ENCODE measurements around the gene ANAPC2.

Gene ANAPC2

DNA sequence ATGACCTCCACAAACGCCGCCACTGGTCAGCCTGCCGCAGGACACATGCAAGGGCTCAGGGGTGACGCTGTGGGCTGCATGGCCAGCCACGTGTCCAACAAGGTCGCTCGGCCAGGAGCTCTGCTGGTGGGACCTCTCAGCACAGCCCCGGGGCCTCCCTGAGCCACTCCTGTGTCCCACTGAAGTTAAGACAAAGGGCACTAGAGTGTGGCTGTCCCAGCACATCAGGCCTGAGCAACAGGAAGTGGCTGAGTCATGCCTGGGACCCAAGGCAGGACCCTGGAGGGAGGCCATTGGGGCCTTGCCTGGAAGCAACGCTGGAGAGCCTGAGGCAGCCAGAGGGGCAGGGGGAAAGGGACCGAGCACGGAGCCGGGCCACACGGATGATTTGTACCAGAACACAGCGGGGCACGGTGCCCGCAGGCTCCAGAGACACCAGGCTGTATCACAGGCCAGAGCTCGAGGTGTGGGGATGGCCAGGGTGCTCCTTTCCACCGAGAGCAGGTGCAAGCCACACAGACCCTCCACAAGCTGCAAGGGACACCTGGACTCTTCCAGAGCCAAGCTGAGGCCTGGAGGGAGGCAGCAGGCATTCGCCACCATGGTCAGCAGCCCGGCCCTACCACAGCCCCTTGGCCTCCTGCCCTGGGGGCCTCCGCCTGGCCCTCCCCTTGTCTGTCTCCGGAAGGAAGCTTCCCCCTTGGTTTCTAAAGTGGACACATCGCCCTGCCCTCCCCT lies 10.0 kb downstream of the ANAPC2 start:
- DNase-seq (ENCODE audit: low read depth in 2 of 2, low spot score in 1 of 2) = no peak

DNA sequence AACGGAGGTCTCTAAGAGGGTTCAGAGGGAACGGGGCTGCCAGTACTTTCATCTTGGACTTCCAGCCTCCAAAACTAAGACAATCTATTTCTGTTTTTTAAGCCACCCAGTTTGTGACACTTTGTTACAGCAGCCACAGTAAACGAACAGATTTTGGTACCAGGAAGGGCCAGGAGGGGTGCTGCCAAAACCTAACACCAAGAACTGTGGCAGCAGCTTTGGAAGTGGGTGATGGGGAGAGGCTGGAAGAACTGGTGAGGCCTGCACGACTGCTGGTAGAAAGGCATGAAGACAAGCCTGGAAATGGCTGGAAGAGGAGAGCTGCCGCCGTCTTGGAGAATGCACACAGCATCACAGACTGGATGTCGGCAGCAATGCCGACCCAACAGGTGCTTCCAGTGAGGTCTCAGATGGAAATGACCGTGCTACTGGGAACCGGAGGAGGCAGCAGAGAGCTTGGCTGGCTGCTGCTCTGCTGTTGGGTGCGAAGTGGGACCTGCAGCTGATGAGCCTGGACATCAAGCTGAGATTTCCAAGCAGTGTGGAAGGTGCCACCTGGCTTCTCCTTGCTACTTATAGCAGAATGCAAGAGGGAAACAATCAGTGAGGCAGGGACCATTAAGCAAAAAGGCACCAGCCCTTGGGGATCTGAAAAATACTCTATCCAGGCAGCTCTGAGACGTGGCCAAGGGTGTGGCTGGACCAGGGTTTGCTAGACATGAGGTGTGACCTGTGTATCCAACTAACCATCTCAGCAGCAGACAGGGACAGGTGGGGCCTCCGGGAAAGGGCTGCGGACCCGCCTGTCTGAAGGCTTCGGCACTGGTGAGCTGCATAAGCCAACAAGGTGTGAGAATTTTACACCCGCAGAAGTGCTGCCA lies 11.8 kb downstream of the ANAPC2 start:
- DNase-seq (ENCODE audit: low read depth in 2 of 2, low spot score in 1 of 2) = no peak

DNA sequence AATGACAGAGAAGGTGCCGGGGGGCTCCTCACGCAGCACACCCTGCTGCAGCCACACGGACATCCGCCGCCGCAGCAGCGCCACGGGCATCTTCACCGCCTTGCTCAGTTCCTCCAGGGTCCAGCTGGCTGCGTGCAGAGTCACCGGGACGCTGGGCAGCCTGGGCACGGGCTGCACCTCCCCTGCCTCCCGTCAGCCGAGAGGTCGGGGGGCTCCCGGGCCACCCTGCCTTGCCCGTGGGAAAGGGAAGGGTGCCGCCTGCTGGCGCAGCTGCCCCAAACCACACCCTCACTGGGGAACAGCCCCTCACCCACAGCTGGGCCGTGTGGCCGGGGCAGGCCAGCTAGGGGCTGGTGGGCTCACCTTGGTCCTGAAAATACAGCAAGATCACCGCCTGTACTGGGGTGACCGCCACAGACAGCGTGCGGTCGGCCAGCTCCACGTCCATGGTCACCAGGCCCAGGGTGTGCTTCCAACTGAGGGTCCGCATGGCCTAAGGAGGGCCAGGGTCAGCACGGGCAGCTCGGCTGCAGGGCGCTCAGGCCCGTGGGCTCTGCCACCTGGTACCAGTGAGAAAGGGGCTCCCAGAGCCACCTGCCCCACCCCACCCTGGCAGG lies 12.9 kb downstream of the ANAPC2 start:
- DNase-seq (ENCODE audit: low read depth in 2 of 2, low spot score in 1 of 2) = no peak

DNA sequence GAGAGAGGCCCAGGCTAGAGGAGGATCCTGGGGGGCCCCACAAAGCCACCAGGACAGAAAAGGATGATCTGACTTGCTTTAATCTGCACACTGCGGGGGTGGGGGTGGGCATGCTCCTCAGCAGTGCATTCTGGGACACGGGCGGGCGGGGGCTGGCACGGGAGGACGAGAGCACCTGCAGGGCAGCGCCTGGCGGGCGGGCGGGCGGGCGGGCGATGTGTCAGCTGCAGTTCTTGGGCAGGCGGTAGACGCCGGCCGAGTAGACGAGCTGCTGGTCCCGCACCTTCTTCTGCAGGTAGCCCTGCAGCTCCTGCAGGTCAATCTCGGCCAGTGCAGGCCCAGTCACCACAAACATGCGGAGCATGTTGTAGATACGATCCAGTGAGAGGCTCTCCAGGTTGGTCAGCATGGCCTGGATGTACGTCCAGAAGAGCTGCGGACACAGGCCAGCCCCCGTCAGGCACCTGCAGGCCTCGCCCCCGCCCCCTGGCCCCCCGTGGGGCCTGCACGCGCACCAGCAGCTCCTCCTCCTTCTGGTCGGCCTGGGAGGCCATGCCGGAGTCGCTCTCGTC lies 13.6 kb downstream of the ANAPC2 start:
- DNase-seq (ENCODE audit: low read depth in 2 of 2, low spot score in 1 of 2) = no peak

DNA sequence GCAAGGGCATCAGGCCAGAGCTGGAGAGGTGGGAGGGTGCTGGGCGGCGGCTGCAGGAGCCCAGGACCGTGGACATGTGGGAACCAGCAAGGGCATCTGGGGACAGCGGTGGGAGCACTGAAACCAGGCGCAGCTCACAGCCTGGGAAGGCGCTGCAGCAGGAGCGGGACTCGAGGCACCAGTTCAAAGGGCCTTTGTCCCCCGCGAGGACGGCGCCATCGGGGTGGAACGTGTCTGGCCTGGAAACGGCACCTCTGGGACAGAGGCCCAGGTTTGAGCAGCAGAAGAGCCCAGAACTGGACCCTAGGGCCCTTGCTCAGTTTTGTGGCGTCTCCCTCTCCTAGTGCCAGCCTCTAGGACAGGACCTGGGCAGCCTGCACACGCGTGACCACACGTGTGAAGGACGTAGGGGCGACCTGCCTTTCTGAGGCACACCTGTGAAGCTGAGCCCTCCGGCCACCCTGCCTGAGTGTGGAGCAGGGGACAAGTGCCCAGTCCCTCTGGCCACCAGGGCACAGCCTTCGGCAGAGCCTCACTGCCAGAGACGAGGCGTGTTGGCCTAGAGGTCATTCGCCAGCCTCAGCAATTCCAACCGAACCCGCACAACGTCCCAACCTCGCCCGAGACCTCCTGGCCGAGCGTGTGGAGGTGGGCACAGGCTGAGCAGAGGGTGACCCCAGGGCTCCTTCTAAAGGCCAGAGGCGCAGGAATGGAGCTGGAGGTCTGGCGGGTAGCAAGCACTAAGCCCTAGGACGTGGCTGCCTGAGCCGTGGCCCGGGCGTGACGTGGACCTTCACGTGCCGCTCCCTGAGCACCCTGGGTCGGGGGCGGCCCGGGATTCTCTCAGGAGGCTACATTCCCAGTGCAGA lies 14.3 kb downstream of the ANAPC2 start:
- DNase-seq (ENCODE audit: low read depth in 2 of 2, low spot score in 1 of 2) = no peak

DNA sequence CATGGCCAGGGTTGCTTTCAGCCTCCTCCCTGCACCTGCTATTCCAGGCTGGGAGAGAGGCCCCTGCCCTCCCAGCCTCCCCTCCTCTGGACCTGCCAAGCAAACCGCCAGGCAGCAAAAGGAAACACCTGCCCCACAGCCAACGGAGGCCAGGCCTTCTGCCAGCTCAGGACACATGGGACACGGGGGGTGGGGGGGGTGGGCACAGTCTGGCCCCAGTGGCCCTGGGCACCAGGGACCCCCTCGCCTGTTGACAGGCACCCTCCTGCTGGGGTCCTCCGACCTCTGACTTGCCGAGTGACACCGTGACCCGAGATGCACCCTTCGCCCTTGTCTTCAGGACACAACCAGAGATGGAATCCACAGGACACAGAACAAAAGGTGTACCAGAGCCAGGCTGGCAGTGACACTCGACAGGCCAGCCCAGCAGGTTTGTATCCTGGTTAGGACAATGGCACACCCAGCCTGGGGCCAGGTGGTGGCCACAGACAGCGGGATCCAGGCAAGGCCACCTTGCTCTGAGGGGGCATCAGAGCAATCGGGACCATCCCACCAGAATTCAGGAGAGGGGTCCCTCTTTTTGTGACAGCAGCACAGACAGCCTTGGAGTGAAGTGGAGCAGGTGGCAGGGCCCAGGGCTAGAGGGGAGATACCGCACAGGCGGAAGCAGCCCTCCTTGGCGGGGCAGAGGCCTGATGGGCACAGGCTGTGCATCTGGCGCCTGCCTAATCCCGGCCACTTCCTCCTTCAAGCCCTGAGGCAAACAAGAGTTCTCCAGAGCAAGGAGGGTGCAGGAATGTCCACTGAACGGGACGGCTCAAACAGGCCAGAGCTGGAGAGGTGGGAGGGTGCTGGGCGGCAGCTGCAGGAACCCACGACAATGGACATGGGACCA lies 15.2 kb downstream of the ANAPC2 start:
- no peak for DNase-seq (ENCODE audit: low read depth in 2 of 2, low spot score in 1 of 2)

DNA sequence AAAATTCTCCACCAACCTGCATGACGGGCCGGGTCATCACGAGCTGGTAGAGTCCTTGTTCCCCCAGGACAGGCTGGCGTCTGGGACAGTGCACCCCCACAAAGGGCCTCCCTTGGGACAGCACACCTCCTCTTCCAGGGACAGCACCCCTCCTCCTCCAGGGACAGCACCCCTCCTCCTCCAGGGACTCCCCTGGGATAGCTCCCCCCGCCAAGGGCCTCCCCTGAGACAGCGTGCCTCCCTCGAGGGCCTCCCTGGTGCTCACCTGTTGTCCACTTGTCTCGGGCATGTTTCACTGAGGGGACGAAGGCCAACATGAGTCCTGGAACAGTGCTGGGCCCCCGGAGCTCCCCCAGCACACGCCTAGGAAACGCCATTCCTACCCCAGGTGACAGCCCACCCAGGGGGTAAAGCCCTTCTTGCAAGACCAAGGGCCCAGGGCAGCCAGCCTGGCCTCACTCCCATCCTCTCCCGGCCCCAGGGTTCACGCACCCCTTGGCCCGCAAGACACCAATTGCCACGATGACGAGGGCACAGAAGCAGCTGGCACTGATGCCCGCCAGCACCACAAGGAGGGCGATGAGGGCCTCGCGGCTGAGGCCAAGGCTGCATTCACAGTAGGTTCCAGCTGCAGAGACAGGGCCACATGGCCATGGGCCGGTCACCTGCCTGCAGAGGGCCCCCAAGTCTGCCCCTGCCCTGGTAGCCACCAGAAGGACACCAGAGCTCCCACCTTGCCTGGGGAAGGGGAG lies 17.0 kb downstream of the ANAPC2 start:
- DNase-seq (ENCODE audit: low read depth in 2 of 2, low spot score in 1 of 2) = no peak

DNA sequence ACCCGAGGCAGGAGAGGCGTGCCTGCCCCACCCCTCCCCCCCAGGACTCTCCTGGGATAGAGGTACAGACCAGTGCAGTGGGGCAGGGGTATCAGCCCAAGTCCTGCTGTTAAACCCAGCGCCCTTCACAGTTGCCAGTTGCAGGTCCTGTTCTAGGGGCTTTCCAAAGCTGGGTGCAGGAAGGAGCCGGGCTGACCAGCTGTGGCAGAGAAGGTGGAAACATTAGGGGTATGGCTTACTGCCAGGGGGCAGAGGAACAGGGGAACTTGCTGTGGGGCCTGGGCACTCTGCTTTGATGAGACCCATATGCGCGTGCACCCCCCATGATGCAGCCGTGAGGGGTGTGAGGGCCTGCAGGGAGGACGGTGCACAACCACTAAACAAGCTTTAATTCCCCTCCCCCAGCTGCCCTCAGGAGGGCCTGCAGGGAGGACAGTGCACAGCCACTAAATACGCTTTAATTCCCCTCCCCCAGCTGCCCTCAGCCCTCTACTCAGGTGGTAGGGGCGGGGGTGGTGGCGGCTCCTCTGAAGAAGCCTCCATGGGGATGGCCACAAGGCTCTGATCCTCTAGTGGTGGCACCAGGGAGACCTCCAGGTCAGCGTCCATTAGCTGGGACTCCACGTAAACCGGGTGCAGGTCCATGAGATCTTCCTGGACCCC lies 17.7 kb downstream of the ANAPC2 start:
- no peak for DNase-seq (ENCODE audit: low read depth in 2 of 2, low spot score in 1 of 2)

DNA sequence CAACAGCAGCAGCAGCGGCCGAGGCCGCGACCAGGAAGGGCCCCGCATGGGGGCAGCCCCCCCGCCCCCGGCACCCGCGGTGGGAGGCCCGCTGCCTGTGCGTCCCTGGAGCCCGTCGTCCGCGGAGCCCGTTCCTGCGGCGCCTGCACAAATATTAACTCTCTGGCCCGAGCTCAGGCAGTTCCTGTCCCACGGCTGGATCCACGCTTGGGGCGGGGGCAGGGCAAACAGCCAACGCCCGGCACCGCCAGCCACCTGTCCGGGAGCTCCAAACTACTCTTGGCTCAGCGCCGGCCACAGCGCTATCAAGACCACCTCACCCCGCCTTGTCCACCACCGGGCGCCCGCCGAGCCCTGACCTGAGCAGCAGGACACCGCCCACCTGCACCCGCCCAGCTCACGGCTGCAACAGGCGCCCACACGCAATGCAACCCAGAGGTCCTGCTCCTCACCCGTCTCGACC lies 18.4 kb downstream of the ANAPC2 start, which contains the start of gene LRRC26:
TSS of gene LRRC26 (minus strand) at position 156 of the 463 bp plus-strand sequence. CDS start at position 48, 108 bp downstream.
- no peak for DNase-seq (ENCODE audit: low read depth in 2 of 2, low spot score in 1 of 2)

DNA sequence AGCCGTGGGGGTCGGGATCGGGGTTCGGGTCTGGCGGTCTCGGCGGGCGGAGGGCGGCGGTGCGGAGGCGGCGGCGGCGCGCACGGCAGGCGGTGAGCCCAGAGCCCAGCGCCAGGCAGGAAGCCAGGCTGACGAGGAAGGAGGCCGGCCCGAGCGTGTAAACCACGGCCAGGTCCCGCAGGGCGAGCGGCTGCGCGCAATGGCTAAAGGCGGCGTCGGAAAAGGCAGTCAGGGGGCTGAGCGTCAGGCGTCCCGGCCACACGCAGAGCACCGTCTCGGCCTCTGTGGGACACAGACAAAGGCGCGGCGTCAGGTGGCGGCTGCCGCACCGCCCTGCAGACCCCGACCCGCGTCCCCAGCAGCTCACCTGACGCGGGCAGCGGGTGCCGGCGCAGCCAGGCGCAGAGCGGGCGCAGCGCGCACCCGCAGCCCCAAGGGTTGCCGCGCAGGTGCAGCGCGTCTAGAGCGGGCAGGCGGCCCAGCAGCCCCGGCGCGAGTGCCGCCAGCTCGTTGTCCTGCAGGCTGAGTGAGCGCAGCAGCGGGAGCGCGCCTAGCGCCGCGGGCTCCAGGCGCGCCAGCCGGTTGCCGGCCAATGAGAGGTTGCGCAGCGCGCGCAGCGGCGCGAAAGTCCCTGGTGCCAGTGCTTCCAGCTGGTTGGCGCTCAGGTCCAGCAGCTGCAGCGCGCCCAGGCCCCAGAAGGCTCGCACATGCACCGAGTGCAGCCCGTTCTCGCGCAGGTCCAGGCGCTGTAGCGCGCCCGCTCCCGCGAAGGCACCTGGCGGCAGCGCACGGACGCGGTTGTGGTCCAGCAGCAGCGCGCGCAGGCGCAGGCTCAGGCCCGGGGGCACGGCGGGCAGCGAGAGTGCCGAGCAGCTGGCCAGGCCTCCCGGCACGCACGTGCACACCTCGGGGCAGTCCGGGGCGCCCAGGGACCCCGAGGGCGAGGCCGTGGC lies 19.2 kb downstream of the ANAPC2 start:
- DNase-seq (ENCODE audit: low read depth in 2 of 2, low spot score in 1 of 2) = no peak

DNA sequence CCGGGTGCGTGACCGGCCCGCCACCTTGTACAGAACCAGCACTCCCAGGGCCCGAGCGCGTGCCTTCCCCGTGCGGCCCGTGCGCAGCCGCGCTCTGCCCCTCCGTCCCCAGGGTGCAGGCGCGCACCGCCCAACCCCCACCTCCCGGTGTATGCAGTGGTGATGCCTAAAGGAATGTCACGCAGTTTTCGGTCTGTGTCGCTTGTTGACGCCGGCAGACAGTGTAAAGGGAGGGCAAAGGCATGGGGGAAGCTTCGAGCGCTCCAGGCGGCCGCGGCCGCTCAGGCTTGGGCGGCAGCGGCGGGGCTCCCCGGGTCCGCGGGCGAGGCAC lies 19.8 kb downstream of the ANAPC2 start:
- no peak for DNase-seq (ENCODE audit: low read depth in 2 of 2, low spot score in 1 of 2)

DNA sequence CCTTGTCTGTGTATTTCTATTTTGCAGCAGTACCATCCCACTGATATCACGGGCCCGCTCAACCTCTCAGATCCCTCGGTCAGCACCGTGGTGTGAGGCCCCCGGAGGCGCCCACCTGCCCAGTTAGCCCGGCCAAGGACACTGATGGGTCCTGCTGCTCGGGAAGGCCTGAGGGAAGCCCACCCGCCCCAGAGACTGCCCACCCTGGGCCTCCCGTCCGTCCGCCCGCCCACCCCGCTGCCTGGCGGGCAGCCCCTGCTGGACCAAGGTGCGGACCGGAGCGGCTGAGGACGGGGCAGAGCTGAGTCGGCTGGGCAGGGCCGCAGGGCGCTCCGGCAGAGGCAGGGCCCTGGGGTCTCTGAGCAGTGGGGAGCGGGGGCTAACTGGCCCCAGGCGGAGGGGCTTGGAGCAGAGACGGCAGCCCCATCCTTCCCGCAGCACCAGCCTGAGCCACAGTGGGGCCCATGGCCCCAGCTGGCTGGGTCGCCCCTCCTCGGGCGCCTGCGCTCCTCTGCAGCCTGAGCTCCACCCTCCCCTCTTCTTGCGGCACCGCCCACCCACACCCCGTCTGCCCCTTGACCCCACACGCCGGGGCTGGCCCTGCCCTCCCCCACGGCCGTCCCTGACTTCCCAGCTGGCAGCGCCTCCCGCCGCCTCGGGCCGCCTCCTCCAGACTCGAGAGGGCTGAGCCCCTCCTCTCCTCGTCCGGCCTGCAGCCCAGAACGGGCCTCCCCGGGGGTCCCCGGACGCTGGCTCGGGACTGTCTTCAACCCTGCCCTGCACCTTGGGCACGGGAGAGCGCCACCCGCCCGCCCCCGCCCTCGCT lies 20.4 kb downstream of the ANAPC2 start:
- no peak for DNase-seq (ENCODE audit: low read depth in 2 of 2, low spot score in 1 of 2)

DNA sequence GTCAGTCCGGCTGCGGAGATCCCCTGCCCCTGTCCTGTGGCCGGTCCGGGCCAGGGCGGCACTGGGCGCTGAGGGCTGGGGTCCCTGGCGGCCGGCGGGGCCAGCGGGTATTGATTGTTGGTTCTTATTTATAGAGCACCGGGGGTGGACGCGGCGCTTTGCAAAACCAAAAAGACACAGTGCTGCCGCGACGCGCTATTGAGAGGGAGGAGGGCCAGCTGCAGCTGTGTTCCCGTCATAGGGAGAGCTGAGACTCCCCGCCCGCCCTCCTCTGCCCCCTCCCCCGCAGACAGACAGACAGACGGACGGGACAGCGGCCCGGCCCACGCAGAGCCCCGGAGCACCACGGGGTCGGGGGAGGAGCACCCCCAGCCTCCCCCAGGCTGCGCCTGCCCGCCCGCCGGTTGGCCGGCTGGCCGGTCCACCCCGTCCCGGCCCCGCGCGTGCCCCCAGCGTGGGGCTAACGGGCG lies 21.0 kb downstream of the ANAPC2 start:
- DNase-seq (ENCODE audit: low read depth in 2 of 2, low spot score in 1 of 2) = no peak

DNA sequence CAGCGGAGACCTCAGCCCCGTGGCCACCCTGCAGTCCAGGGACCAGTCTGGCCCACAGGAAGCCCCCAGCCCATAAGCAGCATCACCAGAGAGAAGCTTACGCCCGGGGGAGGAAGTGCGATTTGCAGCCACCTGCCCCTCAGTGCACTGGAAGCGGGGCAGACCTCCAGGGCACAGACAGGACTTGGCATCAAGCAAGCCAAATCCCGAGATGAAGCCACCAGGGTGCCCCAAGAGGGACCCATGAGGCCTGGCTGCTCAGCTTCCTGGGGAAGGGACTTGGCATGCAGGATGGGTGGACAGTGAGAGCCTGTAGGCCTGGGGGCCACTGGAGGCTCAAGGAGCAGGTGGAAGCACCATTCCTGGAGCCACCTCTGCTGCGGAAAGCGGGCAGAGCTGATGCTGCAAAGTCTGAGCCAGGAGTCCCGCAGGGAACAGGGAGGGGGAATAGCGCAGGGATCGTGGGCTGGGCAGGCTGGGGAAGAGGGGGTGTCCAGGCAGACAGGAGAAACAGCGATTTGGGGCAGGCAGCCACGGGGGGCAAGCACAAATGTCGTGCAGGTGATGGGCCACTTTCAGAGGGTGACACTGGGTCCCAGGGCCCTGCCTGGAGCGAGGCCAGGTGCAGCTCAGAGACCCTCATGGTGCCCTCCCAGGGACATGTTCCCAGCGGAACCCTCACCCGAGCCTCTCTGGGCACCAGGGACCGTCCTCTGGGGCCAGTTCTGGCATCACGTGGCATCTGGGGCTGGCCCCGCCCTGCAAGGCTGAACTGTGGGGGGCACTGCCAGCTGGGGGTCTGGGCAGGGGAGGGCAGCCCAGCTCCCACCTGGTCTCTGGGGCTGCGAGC lies 21.8 kb downstream of the ANAPC2 start:
- no peak for DNase-seq (ENCODE audit: low read depth in 2 of 2, low spot score in 1 of 2)

DNA sequence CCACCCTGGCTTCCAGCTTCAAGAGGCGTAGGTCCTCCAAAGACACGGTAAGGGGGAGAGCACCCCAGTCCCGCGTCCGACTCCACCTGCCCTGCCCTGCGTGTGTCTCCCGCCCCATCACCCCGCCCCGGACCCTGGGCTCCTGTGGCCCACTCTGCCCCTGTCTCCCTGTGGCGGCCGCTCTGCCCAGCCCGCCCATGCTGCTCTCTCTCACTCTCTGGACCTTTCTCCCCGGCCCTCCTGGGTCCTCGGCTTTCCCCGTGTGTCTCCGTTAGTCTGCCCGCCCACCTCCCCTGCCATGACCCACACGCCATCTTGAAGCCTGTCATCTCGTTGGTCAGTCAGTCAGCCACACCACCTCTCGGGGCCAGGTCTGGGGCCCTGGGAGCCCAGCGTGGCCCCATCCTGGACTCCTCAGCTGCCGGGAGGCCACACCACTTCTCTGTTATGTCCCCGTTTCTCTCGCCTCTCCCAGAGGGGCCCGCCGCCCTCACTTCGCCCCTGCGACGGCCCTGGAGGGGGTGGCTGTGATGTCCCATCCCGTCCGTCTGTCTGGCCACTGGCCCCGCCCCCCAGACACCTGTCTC lies 23.0 kb downstream of the ANAPC2 start:
- no peak for DNase-seq (ENCODE audit: low read depth in 2 of 2, low spot score in 1 of 2)
